Kidney (tissue), 14 donors: ENCODE measurements around the gene ATP1A1. TPM values are rescaled to one million over a fixed set of nuclear protein-coding genes. Genes with fewer than 3 reads are reported as not detected.

Source experiments
- DNase-seq, 5 donors: peaks; one replicate each; pipeline ENCODE4 v3.0.0-alpha.2; 2013 to 2020
- FAIRE-seq: peaks from 2 replicates; lab custom pipeline; 2012; peaks lifted over from hg19 to GRCh38; lab: Jason Lieb, UNC
- H3K27ac ChIP-seq, 2 donors: one replicate each; pipeline ENCODE4 v1.7.0; 2013; ENCODE audit warnings: low read depth in 2 of 2, low read length in 2 of 2, inconsistent platforms in 1 of 2
- H3K27me3 ChIP-seq: one replicate; pipeline ENCODE4 v1.7.1; 2013; ENCODE audit warnings: low read length, inconsistent platforms; ENCODE audit not compliant: control insufficient read depth, insufficient read depth
- H3K36me3 ChIP-seq, 3 donors: one replicate each; pipeline versions ENCODE4 v1.7.0 to v1.7.1; 2013; ENCODE audit warnings: low read length in 3 of 3, control low read depth in 1 of 3, inconsistent platforms in 1 of 3; ENCODE audit not compliant: insufficient read depth in 3 of 3, control insufficient read depth in 2 of 3
- H3K4me1 ChIP-seq, 3 donors: one replicate each; pipeline versions ENCODE4 v1.7.0 to v1.7.1; 2013; ENCODE audit warnings: low read length in 3 of 3, inconsistent platforms in 1 of 3, low read depth in 1 of 3; ENCODE audit not compliant: control insufficient read depth in 2 of 3, insufficient read depth in 2 of 3
- H3K4me3 ChIP-seq, 3 donors: one replicate each; pipeline versions ENCODE4 v1.7.0 to v1.8.1; 2013; ENCODE audit warnings: low read length in 3 of 3, control low read depth in 1 of 3, inconsistent platforms in 1 of 3
- H3K9ac ChIP-seq, 3 donors: one replicate each; pipeline versions ENCODE4 v1.7.0 to v1.7.1; 2013; ENCODE audit warnings: low read length in 3 of 3, control low read depth in 1 of 3, inconsistent platforms in 1 of 3
- H3K9me3 ChIP-seq, 3 donors: one replicate each; pipeline versions ENCODE4 v1.7.0 to v1.7.1; 2013; ENCODE audit warnings: low read length in 3 of 3, control low read depth in 1 of 3, inconsistent platforms in 1 of 3; ENCODE audit not compliant: control insufficient read depth in 2 of 3, insufficient read depth in 1 of 3
- intact Hi-C: fragments of 100-400 bp; cut with DNase I; formaldehyde crosslinking; loops from one replicate; pipeline ENCODE4 v1.11.1; 2022
- polyA plus RNA-seq: library from polyadenylated mRNA; stranded (reverse); fragments of 350-450 nt; fragmentation: Illumina TruSeq; extraction: RNeasy Lipid Tissue Mini Kit (QIAGEN cat#74804); gene quantifications from one replicate; pipeline ENCODE4 v1.2.3, GENCODE V29; 2014; ENCODE audit warnings: low read depth, low replicate concordance; ENCODE audit not compliant: insufficient read depth
- total RNA-seq: library from RNA; stranded (reverse); fragmentation: NEBNext Ultra II Directional; extraction: Animal tissue kit (Norgen Biotek cat#: 25700); gene quantifications from one replicate; pipeline ENCODE4 v1.2.1, GENCODE V29; 2021
- TF ChIP-seq, protein P1 (sequence below): IDR thresholded peaks from 3 replicates; pipeline ENCODE4 v1.5.1; 2012; ENCODE audit warnings: mild to moderate bottlenecking, moderate library complexity, borderline replicate concordance; ENCODE audit not compliant: insufficient read depth; ENCODE audit errors: extremely low read depth
- donor health status: control.
- donor health status: control.
- donor health status: control.
- donor health status: control.
- donor health status: control.
- donor health status: DM: yes; HTN: yes; CAD: no.
- donor health status: Normal renal cell carcinoma (clear cell type).

ATP1A1 gene
- total and polyA plus RNA-seq, 2 donors from 2014 or later, result 1,218 to 2,241 TPM

- Histone ChIP-seq H3K9ac (no peak overlapping the region), H3K27me3 (no peaks in the 10 kb centered on the region), H3K4me3 (no peak overlapping the region), H3K36me3 (no peaks in the 10 kb centered on the region), H3K4me1 (no peaks in the 10 kb centered on the region), H3K9me3 (no peaks in the 10 kb centered on the region), H3K27ac (no peak overlapping the region)
- intact Hi-C loops, result no loop called here
- DNase-seq (no peak), FAIRE-seq (no peak)
- TF ChIP-seq, protein P1, sequence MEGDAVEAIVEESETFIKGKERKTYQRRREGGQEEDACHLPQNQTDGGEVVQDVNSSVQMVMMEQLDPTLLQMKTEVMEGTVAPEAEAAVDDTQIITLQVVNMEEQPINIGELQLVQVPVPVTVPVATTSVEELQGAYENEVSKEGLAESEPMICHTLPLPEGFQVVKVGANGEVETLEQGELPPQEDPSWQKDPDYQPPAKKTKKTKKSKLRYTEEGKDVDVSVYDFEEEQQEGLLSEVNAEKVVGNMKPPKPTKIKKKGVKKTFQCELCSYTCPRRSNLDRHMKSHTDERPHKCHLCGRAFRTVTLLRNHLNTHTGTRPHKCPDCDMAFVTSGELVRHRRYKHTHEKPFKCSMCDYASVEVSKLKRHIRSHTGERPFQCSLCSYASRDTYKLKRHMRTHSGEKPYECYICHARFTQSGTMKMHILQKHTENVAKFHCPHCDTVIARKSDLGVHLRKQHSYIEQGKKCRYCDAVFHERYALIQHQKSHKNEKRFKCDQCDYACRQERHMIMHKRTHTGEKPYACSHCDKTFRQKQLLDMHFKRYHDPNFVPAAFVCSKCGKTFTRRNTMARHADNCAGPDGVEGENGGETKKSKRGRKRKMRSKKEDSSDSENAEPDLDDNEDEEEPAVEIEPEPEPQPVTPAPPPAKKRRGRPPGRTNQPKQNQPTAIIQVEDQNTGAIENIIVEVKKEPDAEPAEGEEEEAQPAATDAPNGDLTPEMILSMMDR, result no peak
Measured at GRCh38 chr1:116446686-116447085, 73.6 kb downstream of the ATP1A1 start.

DNA sequence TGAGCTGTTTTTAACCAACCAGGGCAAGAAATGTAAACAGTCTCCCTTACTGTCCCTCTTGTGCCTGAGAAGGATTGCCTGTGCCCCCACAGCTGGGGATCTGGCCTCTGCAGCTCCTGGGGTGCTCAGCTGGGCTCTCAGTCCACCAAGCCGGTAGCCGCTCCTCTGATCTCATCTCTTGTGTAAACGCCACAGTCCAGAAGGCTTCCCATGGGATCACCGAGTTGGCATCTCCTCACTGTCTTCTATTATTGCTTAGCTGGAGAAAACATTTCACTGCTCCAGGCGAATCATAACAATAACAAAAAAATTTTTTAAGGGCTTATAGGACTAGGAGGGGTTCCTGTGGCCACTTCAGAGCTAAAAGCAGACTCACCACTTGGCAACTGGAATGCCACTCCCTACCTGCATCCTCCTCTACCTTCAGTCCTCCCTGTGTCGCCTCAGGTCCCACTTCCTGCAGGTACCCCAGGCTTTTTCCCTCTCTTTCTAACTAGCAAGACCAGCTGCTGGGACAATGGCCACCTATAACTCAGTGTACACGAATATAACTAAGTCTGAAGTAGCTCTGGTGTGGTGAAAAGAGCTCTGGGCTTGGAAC lies 75.8 kb downstream of the ATP1A1 start:
- Histone ChIP-seq H3K36me3 (no peaks in the 10 kb centered on the region), H3K4me3 (no peak overlapping the region), H3K9ac (no peak overlapping the region), H3K27ac (no peak overlapping the region), H3K27me3 (no peaks in the 10 kb centered on the region), H3K4me1 (no peaks in the 10 kb centered on the region), H3K9me3 (no peaks in the 10 kb centered on the region)
- no peak for FAIRE-seq
- no peak for DNase-seq
- intact Hi-C loops, result no loop called here
- TF ChIP-seq, protein P1, result no peak

DNA sequence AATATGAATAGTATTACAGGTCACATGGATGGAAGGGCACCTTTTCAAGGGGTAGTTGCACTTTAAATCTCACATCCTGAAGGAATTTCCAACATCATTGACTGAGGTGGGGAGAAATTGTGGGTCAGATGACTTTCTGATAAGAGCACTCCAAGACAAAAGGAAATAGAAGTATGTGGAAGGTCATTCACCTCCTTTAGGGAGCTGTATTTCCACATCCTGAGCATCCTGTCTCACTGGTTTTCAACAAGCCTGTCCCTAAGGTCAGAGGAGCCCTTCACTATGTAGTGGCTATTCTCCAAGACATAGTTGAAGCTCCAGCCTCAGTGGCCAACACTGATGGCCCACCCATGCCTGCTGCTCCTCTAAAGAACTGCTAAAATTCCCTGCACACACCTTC lies 76.5 kb downstream of the ATP1A1 start:
- TF ChIP-seq, protein P1, result no peak
- Histone ChIP-seq H3K27me3 (no peaks in the 10 kb centered on the region), H3K36me3 (no peaks in the 10 kb centered on the region), H3K4me1 (peaks cover 0 to 3% (median 0%) of the 10 kb centered on the region in 3 donors), H3K9ac (no peak overlapping the region), H3K4me3 (no peak overlapping the region), H3K27ac (no peak overlapping the region), H3K9me3 (no peaks in the 10 kb centered on the region)
- no peak for FAIRE-seq
- no peak for DNase-seq
- intact Hi-C loops, result no loop called here

- Histone ChIP-seq H3K4me3 (no peak overlapping the region), H3K9ac (no peak overlapping the region), H3K36me3 (no peaks in the 10 kb centered on the region), H3K4me1 (peaks cover 0 to 3% (median 0%) of the 10 kb centered on the region in 3 donors), H3K27ac (no peak overlapping the region), H3K27me3 (no peaks in the 10 kb centered on the region), H3K9me3 (no peaks in the 10 kb centered on the region)
- DNase-seq (no peak), FAIRE-seq (no peak)
- intact Hi-C loops, result no loop called here
- TF ChIP-seq, protein P1, result no peak
Measured at GRCh38 chr1:116451702-116452101, 78.7 kb downstream of the ATP1A1 start.
